22Rv1 (cell line): ENCODE results near the gene HBM.
"Not testable (repeated sequence)": the region's sequence is repeated elsewhere in the genome, so short reads cannot be mapped to it uniquely, and the experiment has no call there.

ENCODE experiments used
- H3K27ac ChIP-seq: fragments of 450-650 bp; 2 replicates; pipeline ENCODE4 v1.5.1; 2017
- CTCF ChIP-seq: fragments of 450-650 bp; IDR thresholded peaks from 2 replicates; pipeline ENCODE4 v1.5.1; 2017; ENCODE audit warnings: mild to moderate bottlenecking
- ZFX ChIP-seq: fragments of 450-650 bp; IDR thresholded peaks from 2 replicates; pipeline ENCODE4 v1.6.1; 2017; ENCODE audit warnings: antibody characterized with exemption, borderline replicate concordance

HBM gene

GRCh38 chr16:120756-121155 lies 45.0 kb upstream of the HBM start:
- TF ChIP-seq ZFX (no peak), CTCF (no peak)
- no peak overlapping the region for H3K27ac ChIP-seq

GRCh38 chr16:122361-122760 lies 43.4 kb upstream of the HBM start:
- no peak overlapping the region for H3K27ac ChIP-seq
- TF ChIP-seq CTCF (no peak), ZFX (no peak)

- H3K27ac ChIP-seq: not testable (repeated sequence)
Observed at GRCh38 chr16:123558-124350, 42.0 kb upstream of the HBM start.

GRCh38 chr16:125011-125410 lies 40.8 kb upstream of the HBM start:
- no peak overlapping the region for H3K27ac ChIP-seq
- TF ChIP-seq CTCF (no peak), ZFX (no peak)

- TF ChIP-seq ZFX: no peak
- no peak for TF ChIP-seq CTCF
- no peak overlapping the region for H3K27ac ChIP-seq
Observed at GRCh38 chr16:129075-129474, 36.7 kb upstream of the HBM start.

- no peak overlapping the region for H3K27ac ChIP-seq
- TF ChIP-seq ZFX (no peak), CTCF (no peak)
Observed at GRCh38 chr16:130533-131173, 35.1 kb upstream of the HBM start.

GRCh38 chr16:132120-132519 lies 33.7 kb upstream of the HBM start:
- H3K27ac ChIP-seq: no peak overlapping the region
- no peak for TF ChIP-seq ZFX

GRCh38 chr16:133716-134115 lies 32.1 kb upstream of the HBM start:
- no peak overlapping the region for H3K27ac ChIP-seq
- TF ChIP-seq CTCF (no peak), ZFX (no peak)
